Measurements from ENCODE around the gene SRSF3.

SRSF3 gene

DNA sequence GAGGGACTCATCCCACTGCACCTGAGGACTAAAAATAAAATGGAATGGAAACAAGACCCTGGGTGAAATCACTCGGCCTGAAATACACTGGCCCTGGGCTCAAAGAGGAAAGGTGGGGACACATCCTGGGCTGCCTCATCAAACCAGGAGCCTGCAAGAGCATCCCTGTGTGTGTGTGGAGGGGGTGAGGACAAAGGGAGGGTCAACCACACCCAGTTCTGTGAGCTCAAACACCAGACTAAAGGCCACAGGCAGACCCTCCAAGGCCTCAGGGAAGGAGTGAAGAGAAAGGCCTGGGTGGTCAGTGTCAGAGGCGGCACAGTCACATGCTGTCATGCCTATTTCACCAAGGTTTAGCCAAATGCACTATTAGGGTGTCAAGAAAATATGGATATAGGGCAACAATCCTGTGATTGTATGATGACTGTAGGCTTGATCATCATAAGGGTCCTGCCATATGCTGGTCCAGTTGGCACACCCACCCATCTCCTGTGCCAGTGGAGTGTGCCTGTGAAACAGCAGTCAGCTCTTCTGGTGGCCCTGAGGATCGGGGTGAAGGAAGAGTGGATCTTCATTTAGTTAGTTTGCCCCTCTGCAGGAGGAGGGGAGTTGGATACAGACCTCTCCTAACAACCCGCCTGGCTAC is 28.9 kb downstream of the SRSF3 start:
- DNase-seq (ENCODE audit: low read depth in 2 of 3, low spot score in 1 of 3), result no peak

DNA sequence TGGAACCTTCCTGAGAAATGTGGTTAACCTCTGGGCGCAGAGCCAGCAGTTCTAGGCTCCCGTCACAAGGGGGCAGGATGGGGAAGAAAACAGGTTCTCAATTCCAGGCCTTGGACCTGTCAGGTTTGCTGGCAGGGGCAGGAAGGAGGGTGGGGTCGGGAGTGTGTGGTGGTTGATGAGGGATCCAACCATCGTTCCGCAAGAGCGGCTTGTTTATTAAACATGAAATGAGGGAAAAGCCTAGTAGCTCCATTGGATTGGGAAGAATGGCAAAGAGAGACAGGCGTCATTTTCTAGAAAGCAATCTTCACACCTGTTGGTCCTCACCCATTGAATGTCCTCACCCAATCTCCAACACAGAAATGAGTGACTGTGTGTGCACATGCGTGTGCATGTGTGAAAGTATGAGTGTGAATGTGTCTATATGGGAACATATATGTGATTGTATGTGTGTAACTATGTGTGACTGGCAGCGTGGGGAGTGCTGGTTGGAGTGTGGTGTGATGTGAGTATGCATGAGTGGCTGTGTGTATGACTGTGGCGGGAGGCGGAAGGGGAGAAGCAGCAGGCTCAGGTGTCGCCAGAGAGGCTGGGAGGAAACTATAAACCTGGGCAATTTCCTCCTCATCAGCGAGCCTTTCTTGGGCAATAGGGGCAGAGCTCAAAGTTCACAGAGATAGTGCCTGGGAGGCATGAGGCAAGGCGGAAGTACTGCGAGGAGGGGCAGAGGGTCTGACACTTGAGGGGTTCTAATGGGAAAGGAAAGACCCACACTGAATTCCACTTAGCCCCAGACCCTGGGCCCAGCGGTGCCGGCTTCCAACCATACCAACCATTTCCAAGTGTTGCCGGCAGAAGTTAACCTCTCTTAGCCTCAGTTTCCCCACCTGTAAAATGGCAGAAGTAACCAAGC is 29.6 kb downstream of the SRSF3 start:
- DNase-seq (ENCODE audit: low read depth in 2 of 3, low spot score in 1 of 3), result peak; percentile 64 to 86 (median 74)

DNA sequence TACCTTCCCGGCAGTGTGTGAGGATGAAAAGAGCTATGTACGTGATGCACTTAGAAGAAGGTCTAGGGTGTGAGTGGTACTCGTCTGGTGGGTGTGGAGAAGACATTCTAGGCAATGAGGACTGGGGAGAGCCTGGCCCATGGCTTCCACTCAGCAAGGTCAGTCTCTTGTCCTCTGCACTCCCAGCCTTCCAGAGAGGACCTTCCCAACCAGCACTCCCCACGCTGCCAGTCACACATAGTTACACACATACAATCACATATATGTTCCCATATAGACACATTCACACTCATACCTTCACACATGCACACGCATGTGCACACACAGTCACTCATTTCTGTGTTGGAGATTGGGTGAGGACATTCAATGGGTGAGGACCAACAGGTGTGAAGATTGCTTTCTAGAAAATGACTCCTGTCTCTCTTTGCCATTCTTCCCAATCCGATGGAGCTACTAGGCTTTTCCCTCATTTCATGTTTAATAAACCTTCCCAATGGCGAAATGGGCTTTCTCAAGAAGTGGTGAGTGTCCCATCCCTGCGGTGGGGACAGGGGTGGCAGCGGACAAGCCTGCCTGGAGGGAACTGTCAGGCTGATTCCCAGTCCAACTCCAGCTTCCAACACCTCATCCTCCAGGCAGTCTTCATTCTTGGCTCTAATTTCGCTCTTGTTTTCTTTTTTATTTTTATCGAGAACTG is 30.4 kb downstream of the SRSF3 start:
- no peak for DNase-seq (ENCODE audit: low read depth in 2 of 3, low spot score in 1 of 3)

DNA sequence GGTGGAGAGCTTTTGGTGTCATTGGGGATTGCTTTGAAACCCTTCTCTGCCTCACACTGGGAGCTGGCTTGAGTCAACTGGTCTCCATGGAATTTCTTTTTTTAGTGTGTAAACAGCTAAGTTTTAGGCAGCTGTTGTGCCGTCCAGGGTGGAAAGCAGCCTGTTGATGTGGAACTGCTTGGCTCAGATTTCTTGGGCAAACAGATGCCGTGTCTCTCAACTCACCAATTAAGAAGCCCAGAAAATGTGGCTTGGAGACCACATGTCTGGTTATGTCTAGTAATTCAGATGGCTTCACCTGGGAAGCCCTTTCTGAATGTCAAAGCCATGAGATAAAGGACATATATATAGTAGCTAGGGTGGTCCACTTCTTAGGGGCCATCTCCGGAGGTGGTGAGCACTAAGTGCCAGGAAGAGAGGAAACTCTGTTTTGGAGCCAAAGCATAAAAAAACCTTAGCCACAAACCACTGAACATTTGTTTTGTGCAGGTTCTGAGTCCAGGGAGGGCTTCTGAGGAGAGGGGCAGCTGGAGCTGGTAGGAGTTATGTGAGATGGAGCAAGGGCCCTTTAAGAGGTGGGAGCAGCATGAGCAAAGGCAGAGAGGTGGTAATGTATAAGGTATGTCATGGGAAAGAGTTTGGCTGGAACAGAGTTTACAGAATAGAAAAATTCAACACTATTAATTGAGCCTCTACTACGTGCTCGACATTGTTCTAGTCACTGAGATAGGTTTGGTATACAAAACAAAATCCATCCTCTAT is 31.2 kb downstream of the SRSF3 start:
- DNase-seq (ENCODE audit: low read depth in 2 of 3, low spot score in 1 of 3), result no peak

DNA sequence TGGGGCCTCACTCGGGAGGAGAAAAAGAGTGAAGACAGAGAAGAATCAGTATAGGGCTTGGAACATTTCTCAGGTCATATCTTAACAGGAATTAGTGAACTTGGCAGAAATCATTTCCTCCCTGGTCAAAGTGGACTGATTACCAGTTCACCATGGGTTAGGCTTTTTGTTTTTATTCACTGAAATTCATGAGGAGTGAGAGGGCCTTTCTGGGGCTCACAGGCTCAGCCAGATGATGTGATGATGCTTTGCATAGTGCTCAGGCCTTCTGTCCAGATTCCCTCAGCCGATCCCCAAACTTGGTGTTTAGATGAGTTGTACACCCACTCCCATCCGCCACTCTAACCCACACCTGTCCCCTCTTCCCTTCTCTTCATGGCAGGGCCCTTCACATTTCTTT is 32.5 kb downstream of the SRSF3 start:
- DNase-seq (ENCODE audit: low read depth in 2 of 3, low spot score in 1 of 3), result no peak

DNA sequence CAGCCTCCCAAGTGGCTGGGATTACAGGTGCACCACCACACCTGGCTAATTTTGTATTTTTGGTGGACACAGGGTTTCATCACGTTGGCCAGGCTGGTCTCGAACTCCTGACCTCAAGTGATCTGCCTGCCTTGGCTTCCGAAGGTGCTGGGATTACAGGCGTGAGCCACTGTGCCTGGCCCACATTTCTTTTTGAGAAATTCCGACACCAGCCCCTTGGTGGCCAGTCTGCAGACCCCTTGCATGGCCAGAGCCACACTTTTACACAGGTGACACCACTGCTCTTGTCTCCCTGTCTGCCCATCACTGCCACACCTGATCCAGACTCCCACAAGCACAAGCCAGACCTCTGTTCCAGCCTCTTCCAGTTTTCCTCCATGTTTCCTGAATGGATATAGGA is 33.0 kb downstream of the SRSF3 start:
- DNase-seq (ENCODE audit: low read depth in 2 of 3, low spot score in 1 of 3), result no peak

DNA sequence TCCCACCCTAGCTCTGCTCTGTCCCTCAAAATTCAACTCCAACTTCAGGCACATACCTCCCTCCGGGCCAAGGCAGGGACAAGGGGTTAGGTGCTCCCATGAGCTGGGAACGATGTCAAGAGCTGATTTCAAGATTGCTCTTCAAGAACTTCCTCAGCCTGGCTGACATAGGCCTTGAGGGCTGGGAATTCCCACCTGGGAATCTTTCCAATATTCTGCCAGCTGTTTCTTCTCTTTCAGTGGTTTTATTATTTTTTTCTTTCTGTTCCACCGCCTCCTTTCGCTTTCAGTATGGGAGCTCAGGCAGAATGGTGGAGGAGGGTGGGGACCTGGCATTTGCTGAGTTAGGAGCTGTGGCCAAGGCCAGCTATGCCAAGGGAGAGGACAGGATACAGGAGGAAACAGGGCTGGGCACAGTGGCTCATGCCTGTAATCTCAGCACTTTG is 33.7 kb downstream of the SRSF3 start:
- no peak for DNase-seq (ENCODE audit: low read depth in 2 of 3, low spot score in 1 of 3)

DNA sequence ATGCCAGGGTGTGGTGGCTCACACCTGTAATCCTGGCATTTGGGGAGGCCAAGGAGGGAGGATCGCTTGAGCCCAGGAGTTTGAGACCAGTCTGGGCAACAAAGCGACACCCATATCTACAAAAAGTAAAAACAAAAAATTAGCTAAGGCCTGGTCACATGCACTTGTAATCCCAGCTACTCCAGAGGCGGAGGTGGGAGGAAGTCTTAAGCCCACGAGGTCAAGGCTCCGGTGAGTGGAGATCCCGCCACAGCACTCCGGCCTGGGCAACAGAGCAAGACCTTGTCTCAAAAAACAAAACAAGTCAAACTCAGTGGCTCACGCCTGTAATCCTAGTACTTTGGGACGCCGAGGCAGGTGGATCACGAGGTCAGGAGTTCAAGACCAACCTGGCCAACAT is 35.6 kb downstream of the SRSF3 start:
- DNase-seq (ENCODE audit: low read depth in 2 of 3, low spot score in 1 of 3), result no peak

DNA sequence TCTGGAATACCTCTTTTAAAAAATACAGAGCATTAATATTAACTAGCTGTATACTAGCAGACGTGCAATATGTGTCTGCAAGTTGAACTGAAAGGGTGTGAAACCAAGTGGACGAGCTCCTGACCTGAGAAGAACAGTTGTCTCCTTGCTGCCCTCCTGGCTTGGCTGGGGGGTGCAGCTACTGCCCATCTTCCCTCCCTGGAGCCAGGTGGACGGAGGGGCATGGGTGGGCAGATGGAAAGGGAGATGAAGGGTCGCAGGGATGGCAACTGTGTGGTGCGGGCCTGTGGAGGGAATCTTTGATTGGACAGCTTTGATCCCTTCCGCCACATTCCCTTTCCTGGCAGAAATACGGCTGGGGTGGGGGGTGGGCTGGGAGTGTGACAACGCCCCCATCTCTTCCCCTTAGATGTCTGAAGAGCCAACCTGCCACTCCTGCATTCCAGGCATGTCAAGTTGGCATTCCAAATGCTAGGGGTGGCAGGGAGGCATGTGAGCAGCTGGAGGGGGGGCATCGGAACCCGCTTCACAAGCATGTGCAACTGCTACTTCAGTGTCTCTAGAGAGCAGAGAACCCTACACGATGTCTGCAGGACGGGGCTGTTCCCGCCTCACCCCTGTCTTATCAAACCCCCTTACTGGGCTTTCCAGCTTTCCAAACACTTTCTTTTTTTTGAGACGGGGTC is 37.3 kb downstream of the SRSF3 start:
- no peak for DNase-seq (ENCODE audit: low read depth in 2 of 3, low spot score in 1 of 3)

DNA sequence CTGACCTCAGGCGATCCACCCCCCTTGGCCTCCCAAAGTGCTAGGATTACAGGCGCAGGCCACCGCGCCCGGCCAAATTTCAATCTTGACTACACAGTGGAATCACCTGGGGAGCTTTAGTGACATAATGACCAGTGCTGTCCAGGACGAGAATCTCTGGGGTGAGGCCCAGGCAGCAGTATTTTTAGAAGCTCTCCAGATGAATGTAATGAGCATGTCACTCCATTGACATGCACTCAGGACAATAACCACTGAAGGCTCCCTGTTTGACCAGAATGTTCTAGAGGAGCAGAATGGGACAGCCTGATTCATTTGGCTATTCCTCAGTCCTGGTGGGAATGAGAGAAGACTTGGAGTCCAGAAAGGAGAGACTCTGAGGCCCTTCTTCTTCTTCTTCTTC is 39.2 kb downstream of the SRSF3 start:
- DNase-seq (ENCODE audit: low read depth in 2 of 3, low spot score in 1 of 3), result no peak

DNA sequence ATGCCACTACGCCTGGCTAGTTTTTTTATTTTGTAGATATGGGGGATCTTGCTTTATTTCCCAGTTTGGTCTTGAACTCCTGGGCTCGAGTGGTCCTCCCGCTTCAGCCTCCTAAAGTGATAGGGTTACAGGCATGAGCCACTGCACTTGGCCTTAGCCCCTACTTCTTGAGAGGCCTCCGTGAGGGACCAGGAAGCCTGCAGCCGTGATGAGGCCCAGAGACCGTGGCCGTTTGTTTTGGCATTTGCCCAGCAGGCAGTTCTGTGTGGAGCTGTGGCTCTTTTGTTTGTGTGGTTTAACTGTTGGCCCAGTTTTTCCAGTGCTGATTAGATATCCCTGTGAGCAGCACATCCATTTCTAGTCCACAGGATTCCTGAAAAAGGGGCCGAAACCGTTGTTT is 39.8 kb downstream of the SRSF3 start:
- DNase-seq (ENCODE audit: low read depth in 2 of 3, low spot score in 1 of 3), result no peak

DNA sequence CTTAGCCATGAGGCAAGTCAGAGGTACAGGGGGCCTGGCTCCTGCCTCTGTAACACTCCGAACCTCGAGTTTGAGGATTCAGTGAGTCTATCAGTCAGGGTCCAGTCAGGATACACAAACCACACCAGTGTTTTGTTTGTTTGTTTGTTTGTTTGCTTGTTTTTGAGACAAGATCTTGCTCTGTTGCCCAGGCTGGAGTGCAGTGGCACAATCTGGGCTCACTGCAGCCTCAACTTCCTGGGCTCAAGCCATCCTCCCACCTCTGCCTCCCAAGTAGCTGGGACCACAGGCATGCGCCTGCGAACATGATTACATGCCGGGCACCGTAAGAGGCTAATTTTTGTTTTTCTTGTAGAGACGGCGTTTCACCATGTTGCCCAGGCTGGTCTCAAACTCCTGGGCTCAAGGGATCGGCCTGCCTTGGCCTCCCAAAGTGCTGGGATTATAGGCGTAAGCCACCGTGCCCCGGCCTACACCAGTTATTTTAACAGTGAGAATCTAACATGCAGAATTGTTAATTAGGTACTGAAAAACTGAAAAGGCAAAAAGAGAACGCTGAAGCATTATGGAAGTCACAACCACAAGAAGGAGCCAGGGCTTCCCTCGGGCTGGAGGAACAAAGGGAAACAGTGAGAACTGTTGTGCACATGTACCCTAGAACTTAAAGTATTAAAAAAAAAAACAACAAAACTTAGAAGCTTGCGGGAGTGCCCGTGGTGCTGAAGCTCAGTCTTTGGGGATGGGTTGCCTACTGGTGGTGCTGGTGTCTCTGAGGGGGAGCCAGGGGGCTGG is 40.4 kb downstream of the SRSF3 start:
- no peak for DNase-seq (ENCODE audit: low read depth in 2 of 3, low spot score in 1 of 3)

DNA sequence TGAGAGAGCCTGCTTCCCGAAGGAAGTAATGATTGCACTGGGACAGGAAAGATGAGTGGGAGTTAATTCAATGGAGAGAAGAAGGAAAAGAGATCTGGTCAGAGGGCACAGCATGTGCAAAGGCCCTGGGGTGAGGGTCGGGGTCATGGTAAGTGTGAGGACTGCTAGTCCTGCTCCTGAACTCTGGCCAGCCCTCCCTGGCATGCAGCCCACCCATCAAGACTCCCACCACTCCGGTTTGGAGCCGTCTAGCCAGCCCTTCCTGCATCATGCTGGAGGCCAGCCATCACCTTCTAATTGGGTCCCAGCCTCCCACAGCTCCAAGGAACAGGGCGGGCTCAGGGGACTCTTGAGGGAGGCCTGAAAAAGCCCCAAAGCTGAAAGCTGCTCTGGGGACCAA is 42.1 kb downstream of the SRSF3 start:
- no peak for DNase-seq (ENCODE audit: low read depth in 2 of 3, low spot score in 1 of 3)

DNA sequence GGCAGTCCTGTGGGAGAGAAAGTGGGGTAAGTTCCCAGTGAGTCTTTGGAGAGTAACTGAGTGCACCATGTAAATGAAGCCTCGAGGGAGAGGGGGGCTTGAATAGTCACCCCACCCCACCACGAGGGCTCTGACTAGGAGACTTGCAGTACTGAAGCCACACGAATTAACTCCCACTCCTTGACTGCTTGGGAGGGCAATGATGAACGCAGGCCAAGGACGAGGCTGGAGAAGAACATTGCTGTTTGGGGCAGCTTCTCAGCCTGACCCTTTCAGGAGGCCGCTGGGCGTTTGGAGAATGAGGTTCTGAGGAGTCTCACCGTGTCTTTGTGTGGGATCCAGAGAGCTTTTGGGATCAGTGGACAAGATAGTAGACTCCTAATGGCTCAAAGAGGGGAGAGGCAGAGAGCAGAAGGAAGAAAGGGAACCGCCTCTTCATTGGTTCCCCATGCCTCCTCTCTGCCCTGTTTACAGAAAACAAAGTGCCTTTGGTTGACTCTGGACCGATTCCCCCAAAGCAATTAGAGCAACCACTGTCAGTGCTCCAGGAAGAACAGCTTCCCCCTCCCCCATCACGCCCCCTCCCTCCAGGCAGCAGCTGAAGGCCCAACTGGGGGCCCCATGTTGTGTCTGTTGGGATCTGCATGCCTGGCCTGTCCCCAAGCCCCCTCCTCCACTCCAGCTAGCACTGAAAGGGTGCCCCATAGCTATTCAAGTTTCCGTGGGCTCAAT is 42.7 kb downstream of the SRSF3 start:
- DNase-seq (ENCODE audit: low read depth in 2 of 3, low spot score in 1 of 3), result no peak

DNA sequence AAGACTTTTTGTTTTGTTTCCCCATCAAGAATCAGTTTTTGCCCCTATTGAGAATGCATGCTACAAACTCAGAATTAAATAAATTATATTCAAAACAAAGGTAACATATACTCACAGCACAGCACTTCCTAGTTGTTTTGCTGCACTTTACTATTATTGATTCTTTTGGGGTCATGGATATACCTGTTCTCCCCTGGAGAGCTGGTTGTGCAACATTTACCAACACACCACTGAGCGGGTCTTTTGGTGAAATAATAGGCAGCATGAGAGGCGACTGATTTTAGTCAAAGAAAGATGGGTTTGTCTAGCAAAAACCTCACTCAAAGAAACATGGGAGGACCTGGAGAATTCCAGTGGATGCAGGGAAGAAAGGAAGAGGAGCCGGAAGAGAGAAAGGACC is 44.4 kb downstream of the SRSF3 start:
- DNase-seq (ENCODE audit: low read depth in 2 of 3, low spot score in 1 of 3), result no peak

DNA sequence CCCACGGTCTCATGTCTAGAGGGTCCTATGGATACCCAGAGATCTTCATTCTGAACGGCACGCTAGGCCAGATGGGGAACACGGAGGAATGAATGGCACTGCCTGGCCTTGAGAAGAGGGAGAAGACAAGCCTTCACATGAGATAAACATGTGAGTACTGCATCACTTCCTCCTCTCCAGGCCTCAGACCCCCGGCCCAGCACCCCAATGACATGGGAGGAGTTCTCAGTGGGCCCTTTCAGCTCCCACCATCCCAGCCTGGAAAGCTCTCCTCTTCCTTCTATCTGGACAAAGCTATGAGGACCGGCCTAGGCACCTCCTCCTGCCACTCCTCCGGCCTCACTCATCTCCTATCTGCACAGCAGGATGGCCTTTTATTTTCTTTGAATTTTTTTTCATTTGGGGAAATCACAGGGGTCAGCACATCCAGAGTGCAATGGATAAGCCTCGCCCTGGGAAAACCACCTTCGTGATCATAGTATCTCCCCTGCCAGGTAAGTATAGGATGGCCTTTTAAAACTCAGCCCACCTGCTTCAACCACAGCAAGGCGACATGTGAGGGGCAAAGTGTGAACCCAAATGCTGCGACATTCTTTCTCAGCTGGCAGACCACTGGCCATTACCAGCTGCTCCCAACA is 45.1 kb downstream of the SRSF3 start:
- DNase-seq (ENCODE audit: low read depth in 2 of 3, low spot score in 1 of 3), result no peak

DNA sequence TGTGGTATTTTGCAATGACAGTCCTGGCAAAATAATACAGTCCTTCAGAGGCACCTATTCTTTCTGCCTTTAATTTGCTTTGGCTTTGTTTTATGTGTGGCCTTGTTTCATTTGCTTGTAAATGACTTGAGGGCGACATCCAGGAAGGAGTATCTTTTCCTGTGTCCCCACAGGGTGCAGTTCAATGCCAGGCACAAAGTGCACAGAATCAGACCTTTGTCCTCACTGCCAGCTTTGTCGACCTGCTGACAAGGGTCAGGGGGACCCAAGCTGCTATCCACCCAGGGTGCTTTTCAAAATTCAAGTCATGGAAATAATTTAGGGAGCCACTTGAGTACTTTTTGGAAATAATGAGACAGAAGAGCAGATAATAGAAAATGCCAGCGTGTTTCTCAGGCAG is 47.4 kb downstream of the SRSF3 start:
- DNase-seq (ENCODE audit: low read depth in 2 of 3, low spot score in 1 of 3), result no peak

DNA sequence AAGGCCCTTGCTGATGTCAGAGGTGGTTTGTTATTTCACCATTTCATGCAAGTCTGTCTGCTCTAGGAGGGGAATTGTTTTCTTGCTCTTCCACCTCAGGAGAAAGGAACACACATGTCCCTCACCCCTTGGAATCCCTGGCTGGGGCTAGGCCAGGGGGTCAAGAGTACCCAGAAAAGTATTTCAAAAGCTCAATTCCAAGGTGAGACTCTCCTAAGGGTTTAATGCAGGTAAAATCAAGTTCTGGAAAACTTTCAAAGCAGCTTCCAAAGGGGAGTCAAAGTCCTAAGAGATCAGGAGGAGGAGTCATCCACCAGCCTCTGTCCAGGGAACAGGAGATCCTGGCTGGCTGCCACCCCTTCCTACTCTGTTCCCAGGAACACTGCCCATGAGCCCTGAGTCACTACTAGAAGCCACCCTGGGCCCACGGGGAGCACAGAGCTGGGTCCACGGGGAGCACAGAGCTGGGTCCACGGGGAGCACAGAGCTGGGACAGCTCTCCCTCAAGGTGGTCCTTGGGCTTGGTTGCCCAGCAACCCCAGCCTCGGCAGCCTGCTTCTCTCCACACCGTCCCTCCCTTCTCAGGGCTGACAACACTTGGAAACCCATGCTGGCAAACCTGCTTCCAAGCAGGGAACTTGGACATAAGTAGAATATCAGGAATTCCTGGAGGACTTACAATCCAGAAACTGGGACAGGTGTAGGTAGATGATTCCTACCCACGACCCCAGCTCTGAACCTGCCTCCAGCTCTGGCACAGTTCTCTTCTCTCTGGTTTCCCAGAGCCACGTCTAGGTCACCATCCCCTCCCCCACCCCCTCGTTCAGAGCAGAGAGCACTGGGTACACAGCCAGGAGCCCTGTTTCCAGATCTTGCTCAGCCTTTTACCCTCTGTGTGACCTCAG is 49.0 kb downstream of the SRSF3 start:
- DNase-seq (ENCODE audit: low read depth in 2 of 3, low spot score in 1 of 3), result no peak
